ENCODE measurements around the gene TNIP2.

GRCh38 chr4:2699534-2699933 lies 56.6 kb downstream of the TNIP2 start:
- TF ChIP-seq POLR2A (IDR thresholded peaks at IDR 0.05) (no peak), CTCF (IDR thresholded peaks at IDR 0.05) (no peak)

All from lower leg skin (tissue), 3 donors.